ENCODE measurements around the gene PLP2.

The PLP2 gene

GRCh38 chrX:49209434-49210251 lies 37.9 kb downstream of the PLP2 start:
- DNase-seq (ENCODE audit: low read depth in 3 of 3): no peak

GRCh38 chrX:49210406-49210805 lies 38.7 kb downstream of the PLP2 start:
- DNase-seq (ENCODE audit: low read depth in 3 of 3): no peak

DNA sequence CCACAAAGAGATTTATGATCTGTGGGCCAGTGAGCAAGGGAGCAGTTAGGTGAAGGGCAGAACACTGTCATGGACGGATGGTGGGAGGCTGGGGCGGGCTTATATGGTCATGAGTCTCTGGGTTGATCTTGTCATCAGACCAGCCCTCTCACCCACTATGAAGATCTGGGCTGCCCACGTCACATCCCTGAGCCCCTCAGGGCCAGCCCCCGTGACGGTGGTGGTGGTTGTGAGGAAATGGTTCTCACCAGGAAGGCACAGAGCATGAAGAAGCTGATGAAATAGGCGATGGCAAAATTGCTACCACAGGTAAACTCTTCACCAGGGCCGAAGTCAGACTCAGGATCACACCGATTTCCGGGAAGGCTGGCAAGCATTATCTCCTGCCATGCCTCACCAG lies 39.4 kb downstream of the PLP2 start:
- no peak for DNase-seq (ENCODE audit: low read depth in 3 of 3)

DNA sequence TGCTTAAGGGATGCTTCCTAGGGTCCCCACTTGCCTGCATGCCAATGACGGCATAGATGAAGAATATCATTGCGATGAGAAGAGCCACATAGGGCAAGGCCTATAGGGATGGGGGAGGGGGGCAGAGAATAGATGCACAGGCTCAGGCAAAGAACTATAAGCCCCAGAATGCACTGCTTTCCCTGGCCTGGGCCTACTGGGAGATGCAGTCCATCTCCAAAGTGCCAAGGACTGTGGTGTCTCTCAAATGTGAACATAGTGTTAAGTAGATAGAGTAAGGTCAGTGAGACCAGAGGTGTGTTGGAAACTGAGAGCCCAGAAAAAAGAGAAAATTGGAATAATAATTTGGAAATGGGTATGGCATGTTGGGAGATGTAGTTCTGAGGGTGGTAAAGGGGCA lies 40.5 kb downstream of the PLP2 start:
- no peak for DNase-seq (ENCODE audit: low read depth in 3 of 3)

DNA sequence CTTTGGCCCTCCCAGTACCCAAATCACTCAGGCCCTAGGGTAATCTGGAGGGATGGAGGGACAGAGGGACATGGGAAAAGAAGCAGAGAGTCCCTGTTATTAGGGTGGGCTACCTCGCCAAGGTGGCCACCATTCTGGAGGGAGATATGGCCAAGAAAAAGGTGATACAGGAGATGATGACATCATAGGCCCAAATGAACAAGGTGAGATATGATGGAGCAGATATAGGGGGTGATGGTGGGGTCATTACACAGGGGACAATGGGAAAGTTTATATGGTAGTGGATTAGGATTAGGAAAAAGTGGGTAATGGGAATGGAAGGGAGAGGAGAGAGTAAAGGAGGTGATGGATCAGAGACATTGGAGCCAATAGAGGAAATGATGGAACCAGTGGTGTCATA lies 41.2 kb downstream of the PLP2 start:
- DNase-seq (ENCODE audit: low read depth in 3 of 3): no peak

DNA sequence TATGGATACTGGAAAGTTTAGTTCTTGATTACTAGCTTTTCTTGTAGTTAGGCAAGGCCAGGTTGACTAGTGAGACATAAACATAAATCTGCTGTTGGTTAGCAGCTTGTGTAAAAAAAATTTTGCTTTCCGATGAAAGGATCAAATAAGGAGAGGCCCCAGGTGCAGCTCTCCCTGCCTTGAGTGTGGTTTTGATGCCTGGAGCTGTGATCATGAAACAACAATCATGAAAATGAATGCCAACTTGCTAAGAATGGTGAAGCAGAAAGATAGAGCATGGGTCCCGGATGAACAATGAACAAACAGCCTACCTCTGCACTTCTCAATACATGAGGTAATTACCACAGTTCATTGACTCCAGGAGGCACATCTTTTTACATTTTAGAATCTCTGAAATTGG lies 42.7 kb downstream of the PLP2 start:
- no peak for DNase-seq (ENCODE audit: low read depth in 3 of 3)

DNA sequence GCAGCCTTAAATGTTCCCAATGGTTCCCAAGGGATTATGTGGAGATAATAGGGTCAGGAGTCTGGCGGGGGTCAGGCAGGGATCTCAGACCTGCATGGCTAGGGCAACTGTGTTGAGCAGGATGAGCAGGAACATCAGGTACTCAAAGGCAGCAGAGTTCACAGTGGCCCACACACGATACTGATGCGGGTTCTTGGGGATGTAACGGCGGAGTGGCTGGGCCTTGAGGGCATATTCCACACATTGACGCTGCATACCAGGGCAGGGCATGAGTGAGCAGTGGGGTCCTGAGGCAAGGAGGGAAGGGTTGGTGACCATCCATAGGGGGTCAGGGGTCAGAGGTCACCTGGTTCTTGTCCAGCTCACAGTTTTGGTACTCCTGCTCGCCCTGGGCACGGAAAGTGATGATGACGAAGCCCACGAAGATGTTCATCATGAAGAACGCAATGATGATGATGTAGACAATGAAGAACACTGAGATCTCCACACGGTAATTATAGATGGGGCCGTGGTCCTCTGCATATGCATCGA lies 43.4 kb downstream of the PLP2 start:
- DNase-seq (ENCODE audit: low read depth in 3 of 3): no peak

GRCh38 chrX:49220100-49220499 lies 48.4 kb downstream of the PLP2 start:
- DNase-seq (ENCODE audit: low read depth in 3 of 3): no peak

GRCh38 chrX:49221868-49222267 lies 50.2 kb downstream of the PLP2 start:
- no peak for DNase-seq (ENCODE audit: low read depth in 3 of 3)
